Inferior parietal cortex (tissue), 1 donor: ENCODE data around the gene SCN2A.

Experiments
- DNase-seq: peaks from one replicate; pipeline ENCODE4 v3.0.0-alpha.2; 2016; ENCODE audit errors: extremely low spot score

The SCN2A gene

GRCh38 chr2:165417009-165417408, 177.8 kb downstream of the SCN2A start:
- no peak for DNase-seq

GRCh38 chr2:165420231-165420630, 181.0 kb downstream of the SCN2A start:
- DNase-seq = no peak

GRCh38 chr2:165423081-165423480, 183.9 kb downstream of the SCN2A start:
- no peak for DNase-seq

GRCh38 chr2:165425556-165425955, 186.3 kb downstream of the SCN2A start:
- DNase-seq = no peak

GRCh38 chr2:165427686-165428085, 188.5 kb downstream of the SCN2A start:
- DNase-seq = no peak

- DNase-seq = no peak
Measured at GRCh38 chr2:165428926-165429325, 189.7 kb downstream of the SCN2A start.

- no peak for DNase-seq
Measured at GRCh38 chr2:165431014-165431413, 191.8 kb downstream of the SCN2A start.

GRCh38 chr2:165432234-165432966, 193.2 kb downstream of the SCN2A start:
- no peak for DNase-seq

GRCh38 chr2:165434865-165435496, 195.8 kb downstream of the SCN2A start:
- DNase-seq = no peak

- DNase-seq = no peak
Measured at GRCh38 chr2:165435611-165436010, 196.4 kb downstream of the SCN2A start.

GRCh38 chr2:165436559-165436958, 197.3 kb downstream of the SCN2A start:
- DNase-seq = no peak

- DNase-seq = peak; percentile 27
Measured at GRCh38 chr2:165440367-165440766, 201.2 kb downstream of the SCN2A start.
